ENCODE data around the gene CCDC175.

Gene CCDC175

DNA sequence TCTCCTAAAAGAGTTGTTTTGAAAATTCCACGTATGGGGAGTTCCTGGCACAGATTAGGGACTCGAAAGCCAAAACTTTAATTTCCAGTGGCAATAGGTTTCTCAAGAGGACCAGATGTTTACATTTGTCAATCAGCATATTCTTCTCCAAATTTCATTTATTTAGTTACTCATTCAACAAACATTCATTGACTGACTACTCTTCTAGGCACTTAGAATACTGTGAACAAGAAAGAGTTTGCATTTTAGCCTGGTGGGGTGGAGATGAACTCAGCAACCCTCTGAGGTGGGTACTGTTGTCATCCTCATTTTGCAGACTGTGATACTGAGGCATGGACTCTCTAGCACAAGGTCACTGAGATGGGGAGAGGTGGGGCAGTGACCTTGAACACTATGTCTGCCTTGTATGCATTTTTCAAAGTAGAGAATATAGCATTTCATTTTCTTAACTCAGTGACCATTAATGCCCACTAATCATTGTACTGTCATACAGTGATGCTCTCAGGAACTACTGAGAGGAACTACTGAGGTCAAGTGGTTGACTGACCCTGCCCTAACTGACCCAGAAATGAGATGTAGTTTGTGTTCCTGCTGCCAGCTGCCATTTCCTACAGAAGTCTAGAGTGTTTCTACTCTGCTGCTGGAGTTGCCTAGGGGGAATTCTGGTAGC, 94.6 kb downstream of the CCDC175 start:
- DNase-seq = no peak

DNA sequence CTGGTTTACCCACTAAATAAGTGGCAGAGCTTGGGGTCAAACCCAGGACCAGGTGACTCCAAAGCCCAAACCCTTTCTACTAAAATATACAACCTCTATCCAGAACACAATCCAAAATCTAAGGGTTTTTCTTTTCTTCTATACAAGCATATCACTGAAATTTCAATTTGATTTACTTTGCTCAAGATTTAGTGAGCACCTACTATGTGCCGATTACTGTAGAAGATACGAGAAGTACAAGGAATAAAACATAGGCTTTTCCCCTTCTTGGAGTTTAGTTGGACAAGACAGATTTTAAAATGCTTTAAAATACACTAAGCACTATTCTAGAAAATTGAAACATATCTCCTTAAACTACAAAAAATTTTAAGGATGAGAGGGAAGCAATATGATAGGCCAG, 95.2 kb downstream of the CCDC175 start:
- no peak for DNase-seq

DNA sequence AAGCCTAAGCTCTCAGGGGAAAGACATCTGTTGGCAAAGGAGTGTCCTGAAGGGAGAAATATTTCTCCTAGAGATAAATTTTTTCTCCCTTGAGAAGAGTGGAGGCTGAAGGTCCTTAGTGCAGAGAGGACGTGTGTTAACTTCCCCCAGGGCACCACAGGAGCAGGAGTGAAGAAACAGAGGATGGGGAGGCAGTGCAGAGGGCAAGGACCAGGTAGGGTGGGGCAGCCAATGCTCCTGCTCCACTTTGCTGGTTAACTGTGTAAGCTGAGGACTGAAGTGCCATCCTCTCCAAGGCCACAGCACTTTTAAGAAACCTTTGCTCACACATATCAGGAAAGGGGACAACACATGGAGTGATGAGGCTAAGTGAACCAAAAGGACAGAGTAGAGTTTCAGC, 96.4 kb downstream of the CCDC175 start:
- DNase-seq = no peak

DNA sequence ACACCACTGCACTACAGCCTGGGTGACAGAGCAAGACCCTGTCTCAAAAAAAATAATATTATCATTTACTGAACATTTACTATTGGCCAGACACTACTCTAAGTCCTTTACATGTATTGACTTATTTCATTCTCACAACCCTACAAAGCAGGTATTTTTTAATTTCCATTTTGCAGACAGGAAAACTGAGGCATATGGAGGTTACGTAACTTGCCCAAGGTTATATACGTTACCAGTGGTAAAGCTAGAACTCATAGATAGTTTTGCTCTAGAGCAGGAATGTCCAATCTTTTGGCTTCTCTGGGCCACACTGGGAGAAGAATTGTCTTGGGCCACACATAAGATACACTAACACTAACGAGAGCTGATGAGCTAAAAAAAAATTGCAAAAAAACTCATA, 98.1 kb downstream of the CCDC175 start:
- no peak for DNase-seq

DNA sequence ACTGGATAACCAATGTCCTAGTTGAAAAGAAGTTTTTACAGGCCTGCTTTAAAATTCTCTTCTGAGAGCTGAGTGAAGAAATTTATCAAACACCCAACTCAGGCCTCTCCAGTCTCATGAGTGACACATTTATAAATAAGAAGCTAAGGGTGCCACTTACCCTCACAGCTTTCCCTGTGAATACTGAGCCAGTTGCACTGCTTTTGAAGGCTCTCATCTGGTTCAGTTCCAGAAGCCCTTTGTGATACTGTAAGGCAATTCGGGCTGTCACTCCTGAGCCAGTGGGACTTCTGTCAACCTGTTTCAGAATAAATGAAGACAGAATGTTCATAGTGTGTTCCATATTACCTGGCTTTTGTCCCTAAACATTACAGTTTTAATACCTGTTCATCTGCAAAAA, 100.9 kb downstream of the CCDC175 start:
- no peak for DNase-seq

DNA sequence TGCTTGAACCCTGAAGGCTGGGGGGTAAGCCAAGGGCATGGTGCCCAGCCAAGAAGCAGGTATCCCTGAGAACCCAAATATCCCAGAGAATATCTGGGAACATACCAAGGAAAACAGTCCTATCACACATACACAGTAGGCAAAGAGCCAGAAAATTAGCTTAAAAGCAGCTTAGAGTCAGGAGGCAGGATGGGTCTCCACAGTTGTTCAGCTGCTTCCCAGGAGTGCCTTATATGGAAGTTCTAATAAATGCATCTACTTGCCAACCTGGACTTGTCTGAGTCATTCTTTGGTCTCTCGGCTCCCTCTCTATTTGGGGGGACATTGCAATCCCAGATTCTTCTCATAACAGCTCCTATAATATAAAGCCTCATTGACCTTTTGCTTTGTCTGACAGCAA, 102.4 kb downstream of the CCDC175 start:
- no peak for DNase-seq

DNA sequence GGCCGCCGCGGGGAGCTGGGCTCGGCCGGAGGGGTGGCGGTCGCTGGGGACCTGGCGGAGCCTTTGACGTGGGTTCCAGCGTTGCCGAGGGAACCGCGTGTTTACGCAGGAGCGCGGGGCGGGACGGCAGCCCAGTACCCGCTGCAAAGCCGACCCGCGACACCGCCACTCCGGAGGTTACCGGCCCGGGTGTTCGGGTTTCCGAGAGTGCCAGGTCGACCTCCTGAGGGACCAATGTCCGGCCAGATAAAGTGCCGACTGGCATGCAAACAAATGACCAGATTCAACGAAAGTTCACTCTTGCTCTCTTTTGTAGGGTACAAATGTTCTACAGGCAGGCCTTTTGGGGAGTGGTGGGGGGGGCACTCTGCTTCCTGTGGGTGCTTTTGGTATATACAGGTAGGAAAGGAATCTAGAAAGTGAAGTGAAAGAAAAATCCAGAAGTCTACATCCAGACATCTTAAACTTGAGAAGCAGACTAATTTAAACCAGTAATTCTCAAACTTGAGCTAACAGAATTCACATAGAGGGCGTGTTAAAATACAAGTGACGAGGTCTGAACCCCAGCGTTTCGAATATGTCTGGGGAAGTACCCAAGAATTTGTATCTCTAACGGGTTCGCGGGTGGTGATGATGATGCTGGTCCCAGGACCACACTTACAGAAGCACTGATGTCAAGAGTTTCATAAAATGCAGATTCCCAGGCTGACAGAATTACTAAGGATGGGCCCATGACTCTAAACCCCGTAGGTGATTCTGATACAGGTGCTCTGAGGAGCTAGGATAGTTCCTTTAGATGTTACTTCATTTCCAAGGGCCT, 111.1 kb downstream of the CCDC175 start, which contains the start of gene GPR135:
TSS of gene GPR135 (minus strand) at position 65 of the 820 bp plus-strand sequence. CDS start 154 bp downstream, outside the sequence.
- peak; percentile 5 to 51 (median 10) for DNase-seq

DNA sequence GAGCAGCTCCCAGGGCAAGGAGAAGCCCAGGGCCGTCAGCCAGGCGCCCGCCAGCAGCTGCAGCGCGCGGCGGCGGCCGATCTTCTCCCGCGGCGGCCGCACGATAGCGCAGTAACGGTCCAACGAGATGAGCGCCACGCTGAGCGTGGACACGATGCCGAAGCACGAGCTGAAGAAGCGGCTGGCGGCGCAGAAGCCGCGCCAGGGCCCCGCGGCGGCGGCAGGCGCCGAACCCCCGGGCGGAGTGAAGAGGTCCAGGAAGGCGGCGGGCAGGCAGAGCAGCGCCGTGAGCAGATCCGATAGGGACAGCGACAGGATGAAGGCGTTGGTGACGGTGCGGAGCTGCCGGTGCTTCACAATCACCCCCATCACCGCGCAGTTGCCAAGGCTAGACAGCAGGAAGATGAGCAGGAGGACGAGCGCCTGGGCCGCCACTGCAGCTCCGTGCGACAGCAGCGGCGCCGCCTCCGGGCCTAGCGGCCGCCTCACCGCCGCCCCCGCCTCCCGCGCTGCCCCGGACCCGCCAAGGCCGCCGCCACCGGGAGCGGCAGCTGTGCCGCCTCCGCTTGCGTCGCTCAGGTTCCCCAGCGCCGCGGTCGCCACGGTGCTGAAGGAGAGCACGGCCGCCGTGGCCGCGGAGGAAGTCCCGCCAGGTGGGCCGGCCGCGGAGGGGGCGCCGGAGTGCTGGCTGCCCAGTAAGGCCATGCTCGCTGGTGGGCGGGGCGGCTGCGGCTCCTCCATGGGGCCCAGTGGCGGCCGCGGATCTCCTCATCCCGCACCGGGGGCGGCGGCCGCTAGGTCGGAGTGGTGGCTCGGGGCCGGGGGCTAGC, 111.9 kb downstream of the CCDC175 start:
- DNase-seq = peak; percentile 15 to 63 (median 38)

DNA sequence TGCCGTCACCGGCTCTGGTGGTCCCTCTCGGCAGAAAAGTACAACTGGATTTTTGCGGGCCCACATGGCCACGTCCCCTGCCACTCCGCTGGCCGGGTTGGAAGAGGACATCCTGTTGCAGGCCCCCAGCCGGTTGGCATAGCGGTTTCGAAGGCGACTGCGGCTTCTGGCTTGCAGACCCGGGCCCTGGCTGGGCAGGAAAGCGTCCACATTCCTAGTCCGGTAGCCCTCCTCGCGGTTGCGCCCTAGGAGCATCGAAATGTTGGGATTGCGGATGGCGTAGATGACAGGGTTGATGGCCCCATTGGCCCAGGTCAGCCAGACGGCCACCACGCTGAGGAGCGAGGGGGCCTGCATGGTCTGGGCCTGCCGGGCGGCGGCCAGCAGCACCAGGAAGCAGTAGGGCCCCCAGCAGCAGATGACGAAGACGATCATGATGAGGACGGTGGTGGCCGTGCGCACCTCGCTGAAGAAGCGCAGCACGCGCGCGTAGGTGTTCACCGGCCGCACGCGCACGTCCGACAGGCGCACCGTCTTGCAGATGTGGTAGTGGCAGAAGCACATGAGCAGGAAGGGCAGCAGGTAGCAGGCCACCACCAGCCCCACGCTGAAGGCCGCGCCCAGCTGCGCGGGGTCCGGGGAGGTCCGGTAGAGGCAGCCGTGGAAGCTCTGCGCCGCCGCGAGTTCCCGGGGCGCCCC, 112.7 kb downstream of the CCDC175 start:
- DNase-seq = peak in 3 of 5 experiments; percentile 5 to 55 (median 18)

DNA sequence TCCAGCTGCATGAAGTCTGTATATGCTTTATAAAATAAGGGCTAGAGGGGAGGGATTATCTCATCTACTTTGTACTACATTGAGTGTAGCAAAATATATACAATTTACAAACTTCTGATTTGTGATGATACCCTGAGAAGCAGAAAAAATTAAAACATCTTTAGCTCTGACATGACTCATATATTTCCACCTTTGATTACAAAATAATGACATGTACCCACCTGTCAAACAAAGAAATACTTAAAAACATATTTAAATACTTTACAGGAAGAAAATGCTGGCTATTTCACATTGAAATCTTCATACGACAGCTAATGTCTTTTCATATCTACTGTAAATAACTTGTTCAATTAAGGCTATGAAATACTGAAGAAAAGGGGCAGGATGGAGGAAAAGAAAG, 114.7 kb downstream of the CCDC175 start:
- no peak for DNase-seq

DNA sequence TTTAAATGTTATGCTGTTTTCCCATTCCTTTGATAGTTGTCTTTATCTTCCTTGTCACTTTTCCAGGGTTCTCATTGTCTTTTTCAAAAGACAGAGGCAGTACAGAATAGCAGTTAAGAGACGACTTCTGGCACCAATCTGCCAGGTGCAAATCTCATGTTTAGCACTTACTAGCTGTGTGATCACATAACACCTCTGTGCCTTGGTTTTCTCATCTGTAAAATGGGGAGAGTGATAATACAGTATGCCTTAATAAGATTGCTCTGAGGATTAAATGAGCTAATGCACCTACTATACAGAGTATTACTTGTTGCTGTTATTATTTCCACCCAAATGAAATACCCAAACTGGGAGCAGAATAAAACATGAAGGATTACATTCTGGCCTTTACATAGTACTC, 116.2 kb downstream of the CCDC175 start:
- no peak for DNase-seq

DNA sequence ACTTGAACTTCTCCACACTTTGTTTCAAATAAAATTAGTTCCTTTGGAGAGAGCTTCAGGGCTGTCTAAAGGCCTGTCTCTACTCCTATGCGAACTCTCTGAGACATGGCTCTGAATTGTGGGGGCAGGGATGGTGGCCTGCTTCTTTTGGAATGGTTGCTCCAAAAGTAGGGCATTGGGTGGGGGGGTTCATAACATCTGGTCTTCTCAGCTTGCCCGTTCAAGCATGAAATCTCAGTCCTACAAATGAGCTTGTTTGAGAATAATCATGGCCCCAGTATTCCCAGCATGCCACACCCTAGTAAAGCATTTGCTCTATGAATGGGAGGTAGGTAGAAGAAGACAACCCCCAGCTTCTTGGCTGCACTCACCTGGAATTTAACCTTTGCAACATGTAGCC, 118.1 kb downstream of the CCDC175 start:
- DNase-seq = no peak

DNA sequence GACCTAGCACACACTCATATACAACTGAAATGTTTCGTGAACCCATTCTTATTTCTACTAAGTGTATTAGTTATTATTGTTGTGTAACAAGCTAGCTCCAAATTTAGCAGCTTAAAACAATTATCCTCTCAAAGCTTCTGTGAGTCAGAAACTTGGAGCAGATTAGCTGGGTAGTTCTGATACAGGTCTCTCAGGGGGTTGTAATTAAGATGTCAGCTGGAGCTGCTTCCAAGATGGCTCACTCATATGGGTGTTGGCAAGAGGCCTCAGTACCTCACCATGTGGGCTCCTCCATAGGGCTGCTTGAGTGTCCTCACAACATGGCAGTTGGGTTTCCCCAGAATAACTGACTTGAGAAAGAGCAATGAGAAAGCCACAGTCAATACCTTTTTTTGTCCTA, 121.2 kb downstream of the CCDC175 start:
- DNase-seq = no peak

All from T-helper 2 cell (primary cell).